Hindlimb muscle (tissue), 1 donor: ENCODE measurements around the gene NF2. TPM values are rescaled to one million over a fixed set of nuclear protein-coding genes. Genes with fewer than 3 reads are reported as not detected.
"Not testable (repeated sequence)": the region's sequence is repeated elsewhere in the genome, so short reads cannot be mapped to it uniquely, and the experiment has no call there.

ENCODE experiments used
- DNase-seq: peaks from one replicate; pipeline ENCODE4 v3.0.0-alpha.2; 2013
- polyA plus RNA-seq: library from polyadenylated mRNA; unstranded; fragments of 120-200 nt; gene quantifications from one replicate; pipeline ENCODE4 v1.2.1, GENCODE V29; 2013; ENCODE audit not compliant: insufficient read length

The NF2 gene
- polyA plus RNA-seq = 21.0 TPM

DNA sequence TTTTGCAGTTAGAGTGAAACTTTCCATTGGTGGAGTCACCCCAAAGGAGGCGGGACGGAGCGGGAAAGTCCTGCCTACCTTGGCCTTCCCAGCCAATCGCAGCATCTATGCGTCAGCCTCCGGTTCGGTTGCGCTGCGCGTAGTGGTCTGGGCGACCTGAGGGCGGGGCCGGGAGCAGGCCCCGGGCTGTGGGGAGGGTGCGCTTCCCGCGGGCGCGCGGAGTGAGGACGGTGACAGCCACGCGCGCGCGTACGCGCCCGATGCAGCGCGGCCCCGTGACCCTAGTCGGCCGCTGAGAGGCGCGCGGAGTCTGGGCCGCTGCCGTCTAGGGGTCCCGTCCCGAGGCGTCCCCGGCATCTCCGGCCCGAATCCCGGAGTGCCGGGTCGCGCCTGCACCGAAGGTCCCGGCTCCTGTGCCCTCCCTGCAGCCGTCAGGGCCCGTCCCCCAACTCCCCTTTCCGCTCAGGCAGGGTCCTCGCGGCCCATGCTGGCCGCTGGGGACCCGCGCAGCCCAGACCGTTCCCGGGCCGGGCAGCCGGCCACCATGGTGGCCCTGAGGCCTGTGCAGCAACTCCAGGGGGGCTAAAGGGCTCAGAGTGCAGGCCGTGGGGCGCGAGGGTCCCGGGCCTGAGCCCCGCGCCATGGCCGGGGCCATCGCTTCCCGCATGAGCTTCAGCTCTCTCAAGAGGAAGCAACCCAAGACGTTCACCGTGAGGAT is at the start of gene NF2:
NF2 (plus strand) TSS at position 276 of the 718 bp plus-strand sequence; CDS start at position 642, 366 bp downstream.
- DNase-seq = peak; percentile 99

DNA sequence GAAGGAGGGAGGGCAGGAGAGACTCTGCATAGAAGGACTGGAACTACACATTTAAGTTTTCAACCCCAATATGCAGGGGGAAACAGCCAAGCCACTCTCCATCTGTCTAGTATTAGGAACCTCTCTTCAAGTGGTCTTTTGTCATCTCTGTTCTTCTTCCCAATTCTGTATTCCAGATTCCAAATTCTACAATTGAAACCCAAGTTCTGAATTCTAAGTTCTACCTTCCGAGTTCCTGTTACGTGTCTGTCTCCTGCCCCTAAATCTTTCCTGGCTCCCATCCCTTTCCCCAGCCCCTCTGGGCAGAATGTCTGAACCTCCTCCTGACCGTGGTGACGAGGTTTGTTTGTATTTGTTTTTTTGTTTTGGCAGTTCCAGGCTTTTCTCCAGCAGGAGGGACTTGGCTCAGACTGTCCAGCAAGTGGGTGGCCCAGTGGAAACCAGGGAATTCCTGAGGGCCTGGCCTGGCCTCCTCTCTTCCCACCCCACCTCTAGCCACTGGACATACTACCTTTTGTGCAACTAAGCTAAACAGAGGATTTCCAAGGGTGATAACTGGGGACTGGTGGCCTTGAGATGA is 48.3 kb upstream of the NF2 start:
- peak; percentile 40 for DNase-seq

DNA sequence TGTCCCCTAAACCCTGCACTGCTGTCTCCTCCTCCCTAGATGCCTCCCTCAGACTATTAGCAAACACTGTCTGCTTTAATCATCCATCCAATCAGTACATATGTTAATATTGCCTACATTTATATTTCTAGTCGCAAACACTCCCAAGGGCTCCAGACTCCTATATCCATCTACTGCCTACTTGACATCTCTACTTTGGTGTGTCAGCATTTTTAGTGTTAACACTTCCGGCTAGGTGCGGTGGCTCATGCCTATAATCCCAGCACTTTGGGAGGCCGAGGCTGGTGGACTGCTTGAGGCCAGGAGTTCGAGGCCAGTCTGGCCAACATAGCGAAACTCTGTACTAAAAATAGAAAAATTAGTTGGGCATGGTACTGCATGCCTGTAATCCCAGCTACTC is 44.4 kb upstream of the NF2 start:
- no peak for DNase-seq

DNA sequence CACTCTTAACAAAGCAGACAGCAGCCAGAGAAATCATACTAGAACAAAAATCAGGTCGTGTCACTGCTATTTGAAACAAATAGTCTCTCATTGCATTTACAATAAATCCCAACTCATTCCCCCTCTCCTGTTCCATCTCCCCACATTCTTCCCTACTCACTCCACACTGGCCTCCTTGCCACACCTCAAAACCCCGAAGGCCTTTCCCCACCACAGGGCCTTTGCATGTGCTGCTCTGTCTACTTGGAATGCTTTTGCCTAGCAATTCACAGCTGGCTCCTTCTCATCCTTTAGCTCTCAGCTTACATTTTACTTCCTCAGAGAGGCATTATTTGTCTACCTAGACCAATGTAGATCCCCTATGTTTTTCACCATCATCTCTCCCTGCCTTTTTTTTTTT is 43.6 kb upstream of the NF2 start:
- no peak for DNase-seq

DNA sequence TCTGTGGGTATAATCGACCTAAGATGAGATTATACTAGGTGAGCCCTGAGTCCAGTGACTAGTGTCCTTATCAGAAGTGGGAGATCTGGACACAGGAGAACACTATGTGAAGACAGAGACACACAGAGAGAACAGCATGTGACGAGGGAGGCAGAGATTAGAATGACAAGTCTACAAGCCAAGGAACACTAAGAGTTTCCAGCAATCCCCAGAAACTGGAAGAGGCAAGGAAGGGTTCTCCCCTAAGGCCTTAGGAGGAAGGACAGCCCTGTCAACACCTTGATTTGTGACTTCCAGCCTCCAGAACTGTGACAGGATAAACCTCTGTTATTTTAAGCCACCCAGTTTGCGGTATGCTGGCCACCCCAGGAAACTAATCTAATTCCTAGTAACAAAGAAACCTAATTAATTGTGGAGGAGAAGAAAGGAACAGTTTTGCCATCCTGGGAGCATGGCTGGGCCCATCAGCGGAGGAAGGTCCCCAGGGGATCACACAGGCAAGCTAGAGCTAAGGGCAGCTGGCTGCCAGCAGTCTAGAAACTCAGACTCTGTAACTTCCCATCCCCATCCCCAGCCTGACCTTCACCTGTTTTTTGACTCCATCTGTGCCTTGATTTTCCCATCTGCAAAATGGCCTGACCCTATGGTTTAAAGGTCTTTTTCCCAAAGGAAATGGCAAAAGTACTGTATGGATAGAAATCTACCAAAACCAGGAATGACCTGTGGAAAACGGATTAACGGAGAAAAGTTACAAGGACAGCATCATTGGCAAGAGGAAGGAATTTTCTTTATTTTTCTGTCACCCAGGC is 39.6 kb upstream of the NF2 start:
- no peak for DNase-seq

DNA sequence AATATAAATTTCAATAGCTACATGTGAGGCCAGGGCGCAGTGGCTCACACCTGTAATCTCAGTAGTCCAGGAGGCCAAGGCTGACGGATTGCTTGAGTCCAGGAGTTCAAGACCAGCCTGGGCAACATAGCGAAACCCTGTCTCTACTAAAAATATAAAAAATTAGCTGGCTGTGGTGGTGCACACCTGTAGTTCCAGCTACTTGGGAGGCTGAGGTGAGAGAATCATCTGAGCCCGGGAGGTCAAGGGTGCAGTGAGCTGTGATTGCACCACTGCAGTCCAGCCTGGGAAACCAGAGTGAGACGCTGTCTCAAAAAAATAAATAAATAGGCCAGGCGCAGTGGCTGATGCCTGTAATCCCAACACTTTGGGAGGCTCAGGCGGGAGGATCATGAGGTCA is 36.9 kb upstream of the NF2 start:
- not testable (repeated sequence) for DNase-seq

DNA sequence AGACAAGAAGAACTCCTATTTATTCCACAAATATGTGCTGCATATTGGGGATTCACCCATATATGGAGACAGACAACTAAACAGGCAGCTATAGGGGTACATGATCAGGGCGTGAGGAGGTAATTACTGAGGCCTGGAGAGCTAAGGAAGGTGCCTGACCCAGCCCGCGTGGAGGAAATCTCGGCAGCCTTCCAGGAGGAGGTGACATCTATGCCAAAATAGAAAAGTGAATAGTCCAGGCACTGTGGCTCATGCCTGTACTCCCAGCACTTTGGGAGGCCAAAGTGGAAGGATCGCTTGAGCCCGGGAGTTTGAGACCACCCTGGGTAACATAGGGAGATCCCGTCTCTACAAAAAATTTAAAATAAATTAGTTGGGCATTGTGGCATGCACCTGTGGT is 36.1 kb upstream of the NF2 start:
- DNase-seq = no peak

DNA sequence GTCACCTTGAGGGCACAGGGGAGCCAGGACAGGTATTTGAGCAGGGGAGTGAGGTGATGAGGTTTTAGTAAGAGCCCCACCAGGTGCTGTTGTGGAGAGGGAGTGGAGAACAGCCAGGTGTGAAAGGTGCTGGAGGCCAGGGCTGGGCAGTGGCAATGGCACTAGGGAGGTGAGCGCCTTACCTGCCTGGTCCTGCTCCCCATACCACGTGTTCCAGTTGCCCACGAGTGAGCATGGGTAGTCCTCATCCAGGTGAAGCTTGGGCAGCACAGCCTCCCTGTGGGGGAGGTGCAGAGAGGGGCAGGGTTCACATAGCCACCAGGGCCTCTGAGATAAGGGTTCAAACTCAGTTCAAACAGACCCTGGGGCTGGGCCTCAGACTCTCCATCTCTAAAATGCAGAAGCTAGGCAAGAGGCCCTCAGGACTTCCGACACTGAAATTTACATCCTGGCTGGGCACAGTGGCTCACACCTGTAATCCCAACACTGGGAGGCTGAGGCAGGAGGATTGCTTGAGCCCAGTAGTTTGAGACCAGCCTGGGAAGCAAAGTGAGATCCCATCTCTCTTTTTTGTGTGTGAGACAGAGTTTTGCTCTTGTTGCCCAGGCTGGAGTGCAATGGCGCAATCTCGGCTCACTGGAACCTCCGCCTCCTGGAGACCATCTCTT is 34.3 kb upstream of the NF2 start:
- DNase-seq = no peak

DNA sequence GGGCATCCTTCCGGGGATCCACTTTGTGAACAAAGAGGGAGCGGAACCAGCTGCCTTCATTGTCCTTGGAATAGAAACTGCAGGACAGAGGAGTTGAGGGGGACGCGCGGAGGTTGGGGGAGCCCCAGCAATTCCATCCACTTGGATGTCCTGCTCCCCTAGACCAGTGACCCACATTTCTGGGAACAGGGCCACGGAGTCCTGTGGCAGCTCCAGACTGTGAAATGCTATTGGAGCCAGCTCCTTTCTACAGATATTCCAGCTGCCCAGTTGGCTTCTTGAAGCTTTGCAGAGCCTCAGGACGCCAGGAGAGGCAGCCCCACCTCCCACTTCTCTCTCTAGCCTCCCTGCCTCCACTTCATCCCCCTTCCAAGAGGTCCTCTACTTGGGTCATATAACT is 33.0 kb upstream of the NF2 start:
- DNase-seq = no peak

DNA sequence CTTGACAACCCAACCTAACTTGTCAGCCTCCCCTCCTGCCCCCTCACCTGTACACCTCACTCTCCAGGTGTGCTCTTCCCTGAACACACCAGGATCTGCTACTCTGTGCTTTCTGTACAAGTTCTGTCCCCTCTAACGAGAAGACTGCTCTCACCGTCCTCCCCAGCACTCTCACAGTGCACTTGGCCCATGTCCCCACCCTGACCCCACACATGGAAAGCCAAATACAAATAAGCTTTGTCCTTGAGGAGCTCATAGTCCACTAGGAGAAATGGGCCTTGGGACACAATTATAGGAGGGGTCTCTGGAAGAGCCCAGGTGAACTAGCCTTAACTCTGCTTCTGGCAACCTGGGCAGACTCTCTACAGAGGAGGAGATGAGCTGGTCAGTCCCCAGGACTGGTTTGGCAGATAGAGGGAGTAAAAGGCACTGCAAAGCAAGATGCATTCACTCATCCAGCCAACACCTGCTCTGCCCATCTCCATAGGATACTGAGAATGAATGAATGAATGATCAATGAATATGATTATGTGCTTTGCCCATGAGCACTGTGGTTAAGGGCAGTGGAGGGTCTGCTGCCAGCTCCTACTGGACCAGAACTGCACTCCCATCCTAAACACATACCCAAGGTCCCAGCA is 32.4 kb upstream of the NF2 start:
- no peak for DNase-seq

DNA sequence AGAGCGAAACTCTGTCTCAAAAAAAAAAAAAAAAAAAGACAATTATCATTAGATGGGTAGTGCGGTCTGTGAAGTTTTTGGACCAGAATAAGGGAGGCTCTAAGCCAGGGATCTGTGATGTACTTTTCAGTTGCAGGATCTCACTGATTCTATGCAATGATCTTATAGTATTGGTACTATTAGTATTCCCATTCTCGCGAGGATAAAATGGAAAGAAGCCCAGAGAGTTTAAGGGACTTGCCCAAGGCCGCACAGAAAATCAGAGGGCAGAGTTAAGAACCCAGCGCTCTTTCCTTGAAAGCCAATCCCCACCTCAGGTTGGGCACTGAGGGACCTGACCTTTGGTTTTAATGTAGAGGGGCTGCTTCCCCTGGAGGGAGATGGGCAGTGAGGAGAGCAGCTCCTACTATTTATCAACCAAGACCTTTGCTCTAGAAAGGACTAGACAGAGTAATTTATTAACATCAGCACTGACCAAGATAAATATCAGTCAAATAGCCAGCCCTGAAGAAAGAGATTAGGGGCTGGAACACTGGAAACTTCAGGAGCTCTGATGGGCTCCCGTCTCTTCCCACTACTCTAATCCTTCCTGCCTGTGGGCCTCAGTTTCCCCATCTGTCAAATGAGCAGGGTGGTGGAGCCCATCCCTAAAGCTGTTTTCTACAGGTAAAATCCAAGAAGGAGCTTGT is 28.5 kb upstream of the NF2 start:
- DNase-seq = no peak

DNA sequence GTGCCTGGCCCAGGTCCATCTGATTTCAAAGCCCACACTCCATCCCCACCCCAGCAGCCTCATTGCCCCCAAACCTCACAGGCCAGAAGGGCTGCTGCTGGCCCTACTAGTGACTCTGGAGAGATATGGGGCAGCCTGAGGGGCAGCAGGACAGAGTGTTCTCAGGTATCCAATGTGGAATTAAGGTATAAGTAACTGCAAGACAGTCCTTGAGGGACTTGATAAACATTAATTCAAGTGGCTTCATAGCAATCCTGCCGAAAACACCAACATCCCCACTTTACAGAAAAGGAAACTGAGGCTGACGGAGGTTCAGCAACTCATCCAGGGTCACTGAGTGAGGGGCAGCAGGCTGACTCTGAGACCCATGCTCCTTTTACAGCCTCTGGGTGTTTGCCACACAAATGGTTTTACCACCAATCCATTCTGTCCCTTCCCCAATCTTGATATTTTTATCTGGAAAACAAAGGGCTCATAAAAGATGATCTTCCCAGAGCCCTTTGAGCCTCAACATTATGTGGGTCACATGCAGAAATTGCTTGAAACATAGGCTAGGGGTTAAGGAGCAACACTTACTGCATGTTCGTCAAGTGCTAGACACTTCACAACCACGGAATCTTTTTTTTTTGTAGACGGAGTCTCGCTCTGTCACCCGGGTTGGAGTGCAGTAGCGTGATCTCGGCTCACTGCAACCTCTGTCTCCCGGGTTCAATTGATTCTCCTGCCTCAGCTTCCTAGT is 24.8 kb upstream of the NF2 start:
- no peak for DNase-seq

DNA sequence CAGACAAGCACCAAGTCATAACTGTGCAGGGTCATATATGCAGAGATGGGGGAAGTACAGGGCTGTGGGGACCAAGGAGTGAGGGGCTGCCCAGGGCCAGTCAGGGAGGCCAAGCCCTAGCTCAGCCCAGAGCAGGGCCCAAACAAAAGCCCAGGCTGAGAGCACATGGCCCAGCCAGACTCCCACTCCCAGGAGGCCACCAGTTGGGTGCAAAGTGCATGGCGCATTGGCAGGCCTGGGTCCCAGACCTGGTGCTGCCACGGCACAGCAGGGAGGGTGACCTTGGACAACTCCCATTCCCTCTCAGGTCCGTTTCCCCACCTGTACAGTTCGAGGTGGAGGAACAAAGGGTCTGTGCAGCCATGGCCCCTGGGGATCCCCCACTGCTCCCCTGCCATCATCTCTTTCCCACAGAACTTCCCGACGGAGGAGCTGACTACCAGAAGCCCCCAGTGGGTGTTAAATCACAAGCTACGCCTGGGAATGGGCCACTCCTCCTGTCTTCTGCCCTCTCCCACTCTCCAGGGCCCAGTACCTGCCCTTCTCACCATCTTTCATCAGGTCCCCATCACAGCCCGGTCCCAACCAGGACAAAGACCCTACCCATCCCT is 23.1 kb upstream of the NF2 start:
- no peak for DNase-seq

DNA sequence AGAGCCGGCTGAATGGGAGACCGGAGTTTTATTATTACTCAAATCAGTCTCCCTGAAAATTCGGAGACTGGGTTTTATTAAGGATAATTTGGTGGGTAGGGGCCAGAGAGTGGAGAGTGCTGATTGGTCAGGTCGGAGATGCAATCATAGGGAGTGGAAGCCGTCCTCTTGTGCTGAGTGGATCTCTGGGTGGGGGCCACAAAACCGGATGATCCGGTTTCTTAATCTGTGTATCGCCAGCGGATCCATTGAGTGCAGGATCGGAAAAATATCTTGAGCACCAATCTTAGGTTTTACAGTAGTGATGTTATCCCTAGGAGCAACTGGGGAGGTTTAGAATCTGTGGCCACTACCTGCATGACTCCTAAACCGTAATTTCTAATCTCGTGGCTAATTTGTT is 21.6 kb upstream of the NF2 start:
- DNase-seq = no peak

DNA sequence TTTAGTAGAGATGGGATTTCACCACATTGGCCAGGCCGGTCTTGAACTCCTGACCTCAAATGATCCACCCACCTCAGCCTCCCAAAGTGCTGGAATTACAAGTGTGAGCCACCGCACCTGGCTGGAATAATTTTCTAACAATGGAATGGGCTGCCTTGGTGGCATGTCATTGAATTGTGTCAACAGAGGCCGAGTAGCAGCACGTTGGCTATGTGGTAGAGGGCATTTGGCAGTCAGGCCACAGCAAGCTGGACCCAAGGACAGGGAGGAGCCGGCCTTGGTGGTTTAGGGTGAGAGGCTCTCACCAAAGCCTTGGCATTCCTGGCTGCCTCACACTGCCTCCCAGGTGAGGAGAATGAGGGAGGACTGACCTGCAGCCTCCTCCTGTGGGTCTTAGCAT is 18.5 kb upstream of the NF2 start:
- DNase-seq = no peak

DNA sequence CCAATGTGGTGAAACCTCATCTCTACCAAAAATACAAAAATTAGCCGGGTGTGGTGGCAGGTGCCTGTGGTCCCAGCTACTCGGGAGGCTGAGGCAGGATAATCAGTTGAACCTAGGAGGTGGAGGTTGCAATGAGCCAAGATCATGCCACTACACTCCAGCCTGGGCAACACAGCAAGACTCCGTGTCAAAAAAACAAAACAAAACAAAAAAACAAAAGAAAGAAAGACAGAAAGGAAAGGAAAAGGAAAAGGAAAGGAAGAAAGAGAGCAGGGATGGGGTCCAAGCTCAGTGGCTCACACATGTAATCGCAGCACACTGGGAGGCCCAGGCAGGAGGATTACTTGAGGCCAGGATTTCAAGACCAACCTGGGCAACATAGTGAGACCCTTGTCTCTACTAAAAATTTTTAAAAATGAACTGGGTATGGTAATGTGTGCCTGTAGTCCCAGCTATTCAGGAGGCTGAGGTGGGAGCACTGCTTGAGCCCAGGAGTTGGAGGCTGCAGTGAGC is 17.2 kb upstream of the NF2 start:
- not testable (repeated sequence) for DNase-seq

DNA sequence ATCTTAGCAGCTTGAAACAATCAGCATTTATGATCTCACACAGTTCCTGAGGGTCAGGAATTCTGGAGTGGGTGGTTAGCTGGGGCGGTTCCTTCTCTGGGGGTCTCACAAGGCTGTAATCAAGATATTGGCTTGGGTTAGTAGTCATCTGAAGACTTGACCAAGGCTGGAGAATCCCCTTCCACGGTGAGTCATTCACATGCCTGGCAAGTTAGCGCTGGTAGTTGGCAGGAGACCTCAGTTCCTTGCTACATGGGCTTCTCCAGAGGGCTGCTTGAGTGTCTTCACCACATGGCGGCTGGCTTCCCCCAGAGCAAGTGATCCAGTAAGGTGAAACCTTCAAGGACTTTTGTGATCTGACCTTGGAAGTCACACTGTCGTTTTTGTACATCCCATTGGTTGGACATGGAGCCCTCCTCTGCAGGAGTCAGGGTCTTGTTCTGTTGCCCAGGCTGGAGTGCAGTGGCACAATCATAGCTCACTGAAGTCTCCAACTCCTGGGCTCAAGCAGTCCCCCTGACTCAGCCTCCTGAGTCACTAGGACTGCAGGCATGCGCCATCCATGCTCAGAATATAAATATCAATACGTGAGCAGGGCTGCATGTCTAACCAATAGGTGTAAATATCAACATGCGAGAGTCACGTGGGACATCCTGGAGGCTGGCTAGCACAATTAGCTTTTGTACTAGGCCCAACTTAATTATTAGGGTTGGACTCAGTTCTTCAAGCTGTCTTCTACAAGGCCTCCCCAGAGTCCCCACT is 15.3 kb upstream of the NF2 start:
- no peak for DNase-seq

DNA sequence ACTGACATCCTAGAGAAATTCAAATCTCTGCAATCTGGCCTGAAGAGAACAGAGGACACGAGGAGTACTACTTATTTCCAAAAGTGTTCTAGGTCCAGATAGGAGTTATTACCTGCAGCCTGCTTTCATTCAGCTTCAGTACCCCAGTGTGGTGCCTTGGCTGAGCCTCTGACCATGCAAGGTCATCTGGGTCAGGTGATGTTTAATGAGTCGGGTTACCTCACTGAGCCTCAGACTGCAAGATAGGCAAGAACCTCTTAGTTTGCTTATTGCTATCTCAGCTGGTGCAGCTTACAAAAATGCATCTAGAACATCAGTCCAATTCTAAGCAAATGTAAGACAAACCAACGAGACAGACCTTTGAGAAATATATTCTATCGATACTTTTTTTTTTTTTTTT is 9.5 kb upstream of the NF2 start:
- no peak for DNase-seq

DNA sequence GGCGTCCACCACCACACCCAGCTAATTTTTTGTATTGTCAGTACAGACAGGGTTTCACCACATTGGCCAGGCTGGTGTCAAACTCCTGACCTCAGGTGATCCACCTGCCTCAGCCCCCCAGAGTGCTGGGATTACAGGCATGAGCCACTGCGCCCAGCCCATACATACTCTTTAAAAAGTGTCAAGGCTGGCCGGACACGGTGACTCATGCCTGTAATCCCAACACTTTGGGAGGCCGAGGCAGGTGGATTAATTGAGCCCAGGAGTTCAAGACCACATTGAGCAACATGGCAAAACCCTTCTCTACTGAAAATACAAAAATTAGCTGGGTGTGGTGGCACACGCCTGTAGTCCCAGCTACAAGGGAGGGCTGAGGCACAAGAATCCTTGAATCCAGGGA is 9.0 kb upstream of the NF2 start:
- not testable (repeated sequence) for DNase-seq

DNA sequence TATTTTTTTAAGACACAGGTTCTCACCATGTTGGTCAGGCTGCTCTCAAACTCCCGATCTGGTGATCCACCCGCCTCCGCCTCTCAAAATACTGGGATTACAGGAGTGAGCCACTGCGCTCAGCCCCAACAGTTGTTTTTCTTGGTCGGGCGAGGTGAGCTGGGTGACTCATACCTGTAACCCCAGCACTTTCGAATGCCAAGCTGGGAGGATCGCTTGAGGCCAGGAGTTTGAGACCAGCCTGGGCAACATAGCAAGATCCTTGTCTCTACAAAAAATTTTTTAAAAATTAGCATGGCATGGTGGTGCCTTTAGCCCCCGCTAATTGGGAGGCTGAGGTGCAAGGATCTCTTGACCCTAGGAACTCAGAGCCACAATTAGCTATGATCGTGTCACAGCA is 7.0 kb upstream of the NF2 start:
- no peak for DNase-seq
